NCI-H460 (cell line): Measurements from ENCODE around the gene RNFT2. TPM values are rescaled to one million over a fixed set of nuclear protein-coding genes. Genes with fewer than 3 reads are reported as not detected.

ENCODE experiments used
- DNase-seq: peaks from one replicate; pipeline ENCODE4 v3.0.0-alpha.2; 2016; ENCODE audit warnings: low read depth; ENCODE audit errors: extremely low read depth
- total RNA-seq: library from RNA; depleted of rRNA; stranded (reverse); fragments of >200 nt; shearing (Covaris generic); gene quantifications from 2 replicates; pipeline ENCODE4 v1.2.3, GENCODE V29; 2014

RNFT2 gene
- total RNA-seq, 1 experiment from 2014 or later = 20.8 TPM

- DNase-seq = no peak
Measured at GRCh38 chr12:116820064-116820656, 82.0 kb downstream of the RNFT2 start.

DNA sequence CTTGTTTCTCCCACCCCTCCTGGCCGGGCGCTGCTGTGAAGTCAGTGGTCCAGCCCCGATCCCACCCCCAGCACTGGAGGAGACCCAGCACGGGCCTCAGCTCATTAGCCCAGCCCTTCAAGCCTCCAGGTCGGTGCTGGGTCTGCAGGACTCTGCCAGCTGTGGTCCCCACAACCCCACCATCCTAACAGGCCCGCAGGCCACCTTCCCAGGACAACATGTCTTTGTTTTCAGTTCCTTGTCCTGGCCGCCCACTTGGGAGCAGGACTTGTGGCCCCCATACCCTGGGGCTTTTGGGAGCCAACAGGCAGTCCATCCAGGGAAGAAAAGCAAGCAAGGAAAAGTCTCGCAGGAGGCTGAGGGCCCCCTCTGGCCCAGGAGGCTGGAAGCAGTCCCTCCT lies 83.2 kb downstream of the RNFT2 start:
- DNase-seq = no peak

- no peak for DNase-seq
Measured at GRCh38 chr12:116827432-116827831, 89.3 kb downstream of the RNFT2 start.

DNA sequence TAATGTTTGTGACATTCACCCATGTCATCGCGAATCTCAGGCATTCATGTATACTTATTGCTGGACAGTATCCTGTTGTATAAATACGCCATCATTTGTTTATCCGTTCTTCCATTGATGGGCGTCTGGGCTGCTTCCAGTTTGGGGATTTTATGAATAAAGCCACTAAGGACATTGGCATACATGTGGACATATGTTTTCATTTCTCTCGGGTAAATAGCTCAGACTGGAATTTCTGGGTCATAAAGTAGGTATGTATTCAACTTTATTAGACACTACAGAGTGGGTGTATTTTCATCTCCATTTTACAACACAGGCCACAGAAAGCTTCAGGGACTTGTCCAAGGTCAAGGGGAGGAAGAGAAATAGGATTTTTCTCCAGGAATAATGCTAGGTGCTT lies 94.2 kb downstream of the RNFT2 start:
- DNase-seq = no peak

DNA sequence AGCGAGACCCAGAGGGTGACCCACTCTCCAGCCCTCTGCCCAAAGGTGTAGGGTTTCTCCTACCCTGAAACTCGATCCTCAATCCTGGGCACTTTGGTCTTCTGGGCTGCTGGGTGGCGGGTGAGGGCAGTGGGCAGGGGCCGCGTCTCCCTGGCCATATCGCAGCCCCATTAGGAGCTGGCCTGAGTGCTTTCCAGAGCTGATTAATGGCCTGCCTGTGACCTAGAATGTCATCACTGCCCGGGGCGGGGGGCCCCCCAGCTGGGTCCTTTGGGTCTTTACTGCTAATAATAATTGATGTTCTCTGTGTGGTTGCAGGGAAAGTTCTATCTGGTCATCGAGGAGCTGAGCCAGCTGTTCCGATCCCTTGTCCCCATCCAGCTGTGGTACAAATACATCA lies 95.4 kb downstream of the RNFT2 start:
- no peak for DNase-seq

- DNase-seq = no peak
Measured at GRCh38 chr12:116835484-116835883, 97.4 kb downstream of the RNFT2 start.

DNA sequence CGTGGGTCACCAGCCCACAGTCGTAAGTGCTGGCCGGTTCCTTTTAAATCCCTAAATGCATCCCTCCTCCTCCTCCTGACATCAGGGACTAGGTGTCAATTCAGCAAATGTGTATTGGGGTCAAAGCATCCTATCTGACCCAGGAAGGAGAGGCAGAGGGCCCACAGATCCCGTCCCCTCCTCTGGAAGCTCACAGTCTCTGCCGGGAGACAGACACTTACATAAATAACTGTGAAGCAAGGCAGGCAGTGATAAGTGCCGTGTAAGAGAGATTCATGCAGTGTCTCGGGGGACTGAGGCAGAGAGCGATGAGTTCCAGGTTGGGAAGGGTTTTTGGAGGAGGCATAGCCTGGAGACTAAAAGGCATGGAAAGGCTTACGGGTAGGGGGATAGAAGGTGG lies 99.0 kb downstream of the RNFT2 start:
- no peak for DNase-seq

- no peak for DNase-seq
Measured at GRCh38 chr12:116838365-116838764, 100.2 kb downstream of the RNFT2 start.

GRCh38 chr12:116839287-116839830 lies 101.2 kb downstream of the RNFT2 start:
- DNase-seq = no peak

DNA sequence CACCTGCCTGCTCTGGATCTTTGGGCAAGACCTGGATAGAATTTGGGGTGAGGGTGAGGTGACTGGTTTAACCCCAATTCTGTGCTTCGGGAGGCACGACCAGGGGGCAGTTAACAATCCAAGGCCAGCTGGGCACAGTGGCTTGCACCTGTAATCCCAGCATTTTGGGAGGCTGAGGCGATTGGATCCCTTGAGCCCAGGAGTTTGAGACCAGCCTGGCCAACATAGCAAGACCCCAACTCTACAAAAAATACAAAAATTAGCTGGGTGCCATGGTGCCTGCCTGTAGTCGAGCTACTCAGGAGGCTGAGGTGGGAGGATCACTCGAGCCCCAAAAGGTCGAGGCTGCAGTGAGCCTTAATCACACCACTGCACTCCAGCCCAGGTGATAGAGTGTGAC lies 105.0 kb downstream of the RNFT2 start:
- no peak for DNase-seq

GRCh38 chr12:116849216-116849615 lies 111.1 kb downstream of the RNFT2 start:
- DNase-seq = no peak

DNA sequence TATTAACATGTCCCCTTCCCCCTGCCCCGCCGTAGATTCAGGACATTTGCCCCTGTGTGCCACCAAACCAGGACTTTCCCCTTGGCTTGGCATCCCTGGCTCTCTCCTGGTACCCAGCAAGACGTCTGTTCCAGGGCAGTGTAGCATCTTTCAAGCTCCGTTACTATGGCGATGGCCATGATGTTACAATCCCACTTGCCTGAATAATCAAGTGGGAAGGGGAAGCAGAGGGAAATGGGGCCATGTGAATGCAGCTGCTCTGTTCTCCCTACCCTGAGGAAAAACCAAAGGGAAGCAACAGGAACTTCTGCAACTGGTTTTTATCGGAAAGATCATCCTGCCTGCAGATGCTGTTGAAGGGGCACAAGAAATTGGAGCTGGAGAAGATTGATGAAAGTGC lies 114.2 kb downstream of the RNFT2 start:
- no peak for DNase-seq

DNA sequence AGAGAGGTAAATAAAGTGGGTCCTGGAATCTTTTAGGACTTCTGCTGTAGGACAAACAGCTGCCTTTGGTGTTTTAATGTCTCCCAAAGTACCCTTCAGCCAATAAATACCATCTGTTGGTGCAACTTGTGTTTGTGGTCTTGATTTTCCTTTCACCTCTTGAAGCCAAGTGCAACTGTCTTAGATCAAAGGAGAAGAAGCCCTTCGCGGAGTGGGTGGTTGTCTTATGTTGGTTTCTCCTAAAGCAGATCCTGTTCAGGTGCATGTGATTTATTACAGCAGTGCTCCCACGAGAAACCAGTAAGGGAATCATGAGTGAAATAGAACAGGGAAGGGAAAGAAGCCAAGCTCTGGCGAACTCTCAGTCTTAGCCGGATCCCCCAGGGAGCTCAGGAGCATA lies 115.4 kb downstream of the RNFT2 start:
- no peak for DNase-seq

DNA sequence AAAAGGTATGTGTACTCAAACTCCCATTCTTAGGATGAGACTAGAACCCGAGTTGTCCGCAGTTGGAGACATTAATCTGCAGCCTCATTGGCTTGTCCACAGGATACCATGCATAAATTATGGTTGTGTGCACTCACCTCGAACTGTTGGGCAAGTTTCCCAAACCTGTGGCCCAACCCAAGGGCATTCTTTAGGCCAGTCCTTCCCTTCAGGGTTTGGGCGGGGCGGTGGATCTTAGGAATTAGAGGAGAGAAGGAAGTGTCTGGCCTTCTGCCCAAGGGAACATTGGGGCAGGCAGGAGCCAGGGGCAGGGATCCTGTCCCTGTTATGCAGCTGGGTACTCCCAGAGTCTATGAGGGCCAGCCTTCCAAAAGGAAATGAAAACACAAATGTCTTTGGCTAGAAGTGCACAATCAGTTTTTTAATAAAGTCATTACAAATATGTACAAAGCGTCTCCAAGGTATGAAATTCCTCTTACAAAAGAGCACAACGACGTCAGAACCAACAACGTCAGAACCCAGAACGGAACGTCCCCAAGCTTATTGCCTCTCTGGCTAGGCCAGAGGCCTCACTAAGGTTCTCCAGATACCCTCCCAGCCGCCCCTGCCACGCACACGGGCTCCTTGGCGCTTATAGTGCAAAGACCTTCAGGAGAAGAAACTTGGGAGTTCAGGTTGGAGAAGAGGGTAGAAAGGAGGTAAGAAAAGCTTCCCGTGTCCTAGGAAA lies 117.8 kb downstream of the RNFT2 start:
- no peak for DNase-seq

DNA sequence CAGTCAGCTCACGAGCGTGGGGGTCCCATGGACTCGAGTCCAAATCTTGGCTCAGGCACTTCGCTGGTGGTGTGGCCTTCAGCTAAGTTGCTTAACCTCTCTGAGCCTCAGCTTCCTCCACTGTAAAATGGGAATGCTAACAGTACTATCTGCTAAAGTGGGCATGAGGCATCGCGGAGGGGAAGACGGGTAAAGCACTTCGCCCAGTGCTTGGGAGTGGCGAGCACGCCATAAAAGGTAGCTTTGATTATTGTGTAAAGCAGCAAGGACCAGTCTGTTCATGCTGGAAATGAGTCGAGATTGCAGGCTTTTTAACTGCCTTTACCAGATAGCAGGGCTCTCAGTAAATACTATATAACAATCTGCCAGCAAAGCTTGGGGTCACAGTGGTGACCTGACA lies 118.6 kb downstream of the RNFT2 start:
- no peak for DNase-seq

GRCh38 chr12:116859079-116859478 lies 121.0 kb downstream of the RNFT2 start:
- no peak for DNase-seq

- no peak for DNase-seq
Measured at GRCh38 chr12:116860263-116860662, 122.1 kb downstream of the RNFT2 start.

GRCh38 chr12:116861320-116861719 lies 123.2 kb downstream of the RNFT2 start:
- no peak for DNase-seq

DNA sequence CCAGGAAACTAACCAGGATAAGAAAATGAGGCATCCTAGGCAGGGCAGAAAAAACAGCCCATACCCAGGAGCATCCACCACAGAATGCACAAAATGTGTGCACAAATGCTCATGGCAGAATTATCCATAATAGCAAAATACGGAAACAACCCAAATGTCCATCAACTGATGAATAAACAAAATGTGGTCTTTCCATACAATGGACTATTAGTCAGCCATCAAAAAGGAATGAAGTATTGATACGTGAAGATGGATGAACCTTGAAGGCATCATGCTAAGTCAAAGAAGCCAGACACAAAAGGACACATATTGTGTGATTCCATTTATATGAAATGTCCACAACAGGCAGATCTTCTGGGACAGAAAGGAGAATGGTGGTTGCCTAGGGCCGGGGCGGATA lies 124.1 kb downstream of the RNFT2 start:
- DNase-seq = no peak

GRCh38 chr12:116863275-116863767 lies 125.2 kb downstream of the RNFT2 start:
- DNase-seq = no peak

GRCh38 chr12:116864371-116865160 lies 126.5 kb downstream of the RNFT2 start:
- no peak for DNase-seq
